ENCODE data around the gene KCNH2. TPM values are rescaled to one million over a fixed set of nuclear protein-coding genes. Genes with fewer than 3 reads are reported as not detected.

Gene KCNH2
- total and polyA plus RNA-seq, 2 experiments from 2014 or later, result 2.6 to 14.7 TPM

DNA sequence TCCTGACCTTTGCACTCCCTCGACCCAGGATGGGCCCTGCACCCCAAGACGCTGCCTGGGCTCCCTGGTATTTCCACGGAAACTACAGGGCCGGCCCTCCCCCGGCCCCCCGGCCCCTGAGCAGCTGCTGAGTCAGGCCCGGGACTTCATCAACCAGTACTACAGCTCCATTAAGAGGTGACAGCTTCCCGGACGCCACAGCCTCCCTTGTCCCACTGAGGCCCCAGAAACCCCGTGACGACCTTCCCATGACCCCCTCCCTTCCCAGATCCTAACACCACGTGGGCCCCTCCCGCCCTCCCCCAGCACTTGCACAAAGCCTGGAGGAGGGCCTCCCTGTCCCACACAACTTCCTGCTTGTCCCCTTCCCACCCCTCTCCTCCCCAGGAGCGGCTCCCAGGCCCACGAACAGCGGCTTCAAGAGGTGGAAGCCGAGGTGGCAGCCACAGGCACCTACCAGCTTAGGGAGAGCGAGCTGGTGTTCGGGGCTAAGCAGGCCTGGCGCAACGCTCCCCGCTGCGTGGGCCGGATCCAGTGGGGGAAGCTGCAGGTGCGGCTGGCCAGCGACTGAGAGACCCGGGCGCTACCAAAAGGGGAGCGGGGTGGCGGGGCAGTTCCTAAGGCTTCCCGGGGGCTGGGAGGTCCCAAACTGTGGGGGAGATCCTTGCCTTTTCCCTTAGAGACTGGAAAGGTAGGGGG lies 18.4 kb upstream of the KCNH2 start (continued):
- TF ChIP-seq, protein P1, sequence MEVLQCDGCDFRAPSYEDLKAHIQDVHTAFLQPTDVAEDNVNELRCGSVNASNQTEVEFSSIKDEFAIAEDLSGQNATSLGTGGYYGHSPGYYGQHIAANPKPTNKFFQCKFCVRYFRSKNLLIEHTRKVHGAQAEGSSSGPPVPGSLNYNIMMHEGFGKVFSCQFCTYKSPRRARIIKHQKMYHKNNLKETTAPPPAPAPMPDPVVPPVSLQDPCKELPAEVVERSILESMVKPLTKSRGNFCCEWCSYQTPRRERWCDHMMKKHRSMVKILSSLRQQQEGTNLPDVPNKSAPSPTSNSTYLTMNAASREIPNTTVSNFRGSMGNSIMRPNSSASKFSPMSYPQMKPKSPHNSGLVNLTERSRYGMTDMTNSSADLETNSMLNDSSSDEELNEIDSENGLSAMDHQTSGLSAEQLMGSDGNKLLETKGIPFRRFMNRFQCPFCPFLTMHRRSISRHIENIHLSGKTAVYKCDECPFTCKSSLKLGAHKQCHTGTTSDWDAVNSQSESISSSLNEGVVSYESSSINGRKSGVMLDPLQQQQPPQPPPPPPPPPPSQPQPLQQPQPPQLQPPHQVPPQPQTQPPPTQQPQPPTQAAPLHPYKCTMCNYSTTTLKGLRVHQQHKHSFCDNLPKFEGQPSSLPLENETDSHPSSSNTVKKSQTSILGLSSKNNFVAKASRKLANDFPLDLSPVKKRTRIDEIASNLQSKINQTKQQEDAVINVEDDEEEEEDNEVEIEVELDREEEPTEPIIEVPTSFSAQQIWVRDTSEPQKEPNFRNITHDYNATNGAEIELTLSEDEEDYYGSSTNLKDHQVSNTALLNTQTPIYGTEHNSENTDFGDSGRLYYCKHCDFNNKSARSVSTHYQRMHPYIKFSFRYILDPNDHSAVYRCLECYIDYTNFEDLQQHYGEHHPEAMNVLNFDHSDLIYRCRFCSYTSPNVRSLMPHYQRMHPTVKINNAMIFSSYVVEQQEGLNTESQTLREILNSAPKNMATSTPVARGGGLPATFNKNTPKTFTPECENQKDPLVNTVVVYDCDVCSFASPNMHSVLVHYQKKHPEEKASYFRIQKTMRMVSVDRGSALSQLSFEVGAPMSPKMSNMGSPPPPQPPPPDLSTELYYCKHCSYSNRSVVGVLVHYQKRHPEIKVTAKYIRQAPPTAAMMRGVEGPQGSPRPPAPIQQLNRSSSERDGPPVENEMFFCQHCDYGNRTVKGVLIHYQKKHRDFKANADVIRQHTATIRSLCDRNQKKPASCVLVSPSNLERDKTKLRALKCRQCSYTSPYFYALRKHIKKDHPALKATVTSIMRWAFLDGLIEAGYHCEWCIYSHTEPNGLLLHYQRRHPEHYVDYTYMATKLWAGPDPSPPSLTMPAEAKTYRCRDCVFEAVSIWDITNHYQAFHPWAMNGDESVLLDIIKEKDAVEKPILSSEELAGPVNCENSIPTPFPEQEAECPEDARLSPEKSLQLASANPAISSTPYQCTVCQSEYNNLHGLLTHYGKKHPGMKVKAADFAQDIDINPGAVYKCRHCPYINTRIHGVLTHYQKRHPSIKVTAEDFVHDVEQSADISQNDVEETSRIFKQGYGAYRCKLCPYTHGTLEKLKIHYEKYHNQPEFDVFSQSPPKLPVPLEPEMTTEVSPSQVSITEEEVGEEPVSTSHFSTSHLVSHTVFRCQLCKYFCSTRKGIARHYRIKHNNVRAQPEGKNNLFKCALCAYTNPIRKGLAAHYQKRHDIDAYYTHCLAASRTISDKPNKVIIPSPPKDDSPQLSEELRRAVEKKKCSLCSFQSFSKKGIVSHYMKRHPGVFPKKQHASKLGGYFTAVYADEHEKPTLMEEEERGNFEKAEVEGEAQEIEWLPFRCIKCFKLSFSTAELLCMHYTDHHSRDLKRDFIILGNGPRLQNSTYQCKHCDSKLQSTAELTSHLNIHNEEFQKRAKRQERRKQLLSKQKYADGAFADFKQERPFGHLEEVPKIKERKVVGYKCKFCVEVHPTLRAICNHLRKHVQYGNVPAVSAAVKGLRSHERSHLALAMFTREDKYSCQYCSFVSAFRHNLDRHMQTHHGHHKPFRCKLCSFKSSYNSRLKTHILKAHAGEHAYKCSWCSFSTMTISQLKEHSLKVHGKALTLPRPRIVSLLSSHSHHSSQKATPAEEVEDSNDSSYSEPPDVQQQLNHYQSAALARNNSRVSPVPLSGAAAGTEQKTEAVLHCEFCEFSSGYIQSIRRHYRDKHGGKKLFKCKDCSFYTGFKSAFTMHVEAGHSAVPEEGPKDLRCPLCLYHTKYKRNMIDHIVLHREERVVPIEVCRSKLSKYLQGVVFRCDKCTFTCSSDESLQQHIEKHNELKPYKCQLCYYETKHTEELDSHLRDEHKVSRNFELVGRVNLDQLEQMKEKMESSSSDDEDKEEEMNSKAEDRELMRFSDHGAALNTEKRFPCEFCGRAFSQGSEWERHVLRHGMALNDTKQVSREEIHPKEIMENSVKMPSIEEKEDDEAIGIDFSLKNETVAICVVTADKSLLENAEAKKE (CRISPR knock-in tag; IDR thresholded peaks at IDR 0.05), result no peak
- TF ChIP-seq EZH2 (IDR thresholded peaks at IDR 0.05; ENCODE audit: low read depth, unreplicated experiment), result no peak
- TF ChIP-seq CREB1 (CRISPR knock-in tag; IDR thresholded peaks at IDR 0.05; ENCODE audit: low read depth), result no peak
- TF ChIP-seq ZNF114 (CRISPR knock-in tag; IDR thresholded peaks at IDR 0.05), result no peak
- TF ChIP-seq JUNB (IDR thresholded peaks at IDR 0.05; ENCODE audit: unreplicated experiment), result no peak
- TF ChIP-seq NANOG (IDR thresholded peaks at IDR 0.05; ENCODE audit: borderline replicate concordance), result no peak
- TF ChIP-seq, protein P2, sequence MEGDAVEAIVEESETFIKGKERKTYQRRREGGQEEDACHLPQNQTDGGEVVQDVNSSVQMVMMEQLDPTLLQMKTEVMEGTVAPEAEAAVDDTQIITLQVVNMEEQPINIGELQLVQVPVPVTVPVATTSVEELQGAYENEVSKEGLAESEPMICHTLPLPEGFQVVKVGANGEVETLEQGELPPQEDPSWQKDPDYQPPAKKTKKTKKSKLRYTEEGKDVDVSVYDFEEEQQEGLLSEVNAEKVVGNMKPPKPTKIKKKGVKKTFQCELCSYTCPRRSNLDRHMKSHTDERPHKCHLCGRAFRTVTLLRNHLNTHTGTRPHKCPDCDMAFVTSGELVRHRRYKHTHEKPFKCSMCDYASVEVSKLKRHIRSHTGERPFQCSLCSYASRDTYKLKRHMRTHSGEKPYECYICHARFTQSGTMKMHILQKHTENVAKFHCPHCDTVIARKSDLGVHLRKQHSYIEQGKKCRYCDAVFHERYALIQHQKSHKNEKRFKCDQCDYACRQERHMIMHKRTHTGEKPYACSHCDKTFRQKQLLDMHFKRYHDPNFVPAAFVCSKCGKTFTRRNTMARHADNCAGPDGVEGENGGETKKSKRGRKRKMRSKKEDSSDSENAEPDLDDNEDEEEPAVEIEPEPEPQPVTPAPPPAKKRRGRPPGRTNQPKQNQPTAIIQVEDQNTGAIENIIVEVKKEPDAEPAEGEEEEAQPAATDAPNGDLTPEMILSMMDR (conservative IDR thresholded peaks at IDR 0.05; ENCODE audit: low read depth in 2 of 2), result no peak
- no peak for TF ChIP-seq STAT1 (IDR thresholded peaks at IDR 0.05; ENCODE audit: unreplicated experiment)

All from GM23338 (cell line).